ENCODE measurements around the gene CLEC16A.

Gene CLEC16A

GRCh38 chr16:11201498-11202259 is 257.3 kb downstream of the CLEC16A start:
- Histone ChIP-seq H3K9ac (ENCODE audit: low read depth, low read length) (no peak overlapping the region), H3K4me2 (ENCODE audit: insufficient read depth, low read length) (no peak overlapping the region), H3K9me3 (ENCODE audit: insufficient read depth, low read length, severe bottlenecking) (no peaks in the 10 kb centered on the region), H3K4me3 (ENCODE audit: low read depth in 1 of 2, low read length in 2 of 2) (no peak overlapping the region), H3K27ac (ENCODE audit: low read length) (no peak overlapping the region; the same call in 1 of the 2 replicates), H3K36me3 (ENCODE audit: insufficient read depth, low read length) (no peaks in the 10 kb centered on the region), H2AFZ (ENCODE audit: low read depth, low read length) (no peak overlapping the region), H3K4me1 (ENCODE audit: insufficient read depth, low read length) (peaks cover 6% of the 10 kb centered on the region; the same call in 1 of the 2 replicates), H3K27me3 (ENCODE audit: insufficient read depth, low read length, poor library complexity) (no peaks in the 10 kb centered on the region), H4K20me1 (ENCODE audit: insufficient read depth, low read length) (no peaks in the 10 kb centered on the region), H3K79me2 (ENCODE audit: insufficient read depth, low read length) (no peaks in the 10 kb centered on the region)
- no peak for TF ChIP-seq EZH2 (IDR thresholded peaks at IDR 0.05; ENCODE audit: borderline replicate concordance, low read depth, low read length, severe bottlenecking)
- TF ChIP-seq, protein P1, sequence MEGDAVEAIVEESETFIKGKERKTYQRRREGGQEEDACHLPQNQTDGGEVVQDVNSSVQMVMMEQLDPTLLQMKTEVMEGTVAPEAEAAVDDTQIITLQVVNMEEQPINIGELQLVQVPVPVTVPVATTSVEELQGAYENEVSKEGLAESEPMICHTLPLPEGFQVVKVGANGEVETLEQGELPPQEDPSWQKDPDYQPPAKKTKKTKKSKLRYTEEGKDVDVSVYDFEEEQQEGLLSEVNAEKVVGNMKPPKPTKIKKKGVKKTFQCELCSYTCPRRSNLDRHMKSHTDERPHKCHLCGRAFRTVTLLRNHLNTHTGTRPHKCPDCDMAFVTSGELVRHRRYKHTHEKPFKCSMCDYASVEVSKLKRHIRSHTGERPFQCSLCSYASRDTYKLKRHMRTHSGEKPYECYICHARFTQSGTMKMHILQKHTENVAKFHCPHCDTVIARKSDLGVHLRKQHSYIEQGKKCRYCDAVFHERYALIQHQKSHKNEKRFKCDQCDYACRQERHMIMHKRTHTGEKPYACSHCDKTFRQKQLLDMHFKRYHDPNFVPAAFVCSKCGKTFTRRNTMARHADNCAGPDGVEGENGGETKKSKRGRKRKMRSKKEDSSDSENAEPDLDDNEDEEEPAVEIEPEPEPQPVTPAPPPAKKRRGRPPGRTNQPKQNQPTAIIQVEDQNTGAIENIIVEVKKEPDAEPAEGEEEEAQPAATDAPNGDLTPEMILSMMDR (IDR thresholded peaks at IDR 0.05; ENCODE audit: borderline replicate concordance, extremely low read depth, low read length, poor library complexity, severe bottlenecking): no peak
- ATAC-seq (ENCODE audit: insufficient read depth, low read depth) (no peak), DNase-seq (no peak)

GRCh38 chr16:11202260-11203091 is 258.1 kb downstream of the CLEC16A start:
- Histone ChIP-seq H3K36me3 (ENCODE audit: insufficient read depth, low read length) (no peaks in the 10 kb centered on the region), H3K4me3 (ENCODE audit: low read depth in 1 of 2, low read length in 2 of 2) (no peak overlapping the region), H3K79me2 (ENCODE audit: insufficient read depth, low read length) (no peaks in the 10 kb centered on the region), H3K9me3 (ENCODE audit: insufficient read depth, low read length, severe bottlenecking) (peaks cover 1% of the 10 kb centered on the region), H3K27me3 (ENCODE audit: insufficient read depth, low read length, poor library complexity) (no peaks in the 10 kb centered on the region), H3K4me1 (ENCODE audit: insufficient read depth, low read length) (peaks cover 6% of the 10 kb centered on the region; the same call in 1 of the 2 replicates), H2AFZ (ENCODE audit: low read depth, low read length) (no peak overlapping the region), H3K4me2 (ENCODE audit: insufficient read depth, low read length) (no peak overlapping the region), H3K9ac (ENCODE audit: low read depth, low read length) (no peak overlapping the region), H3K27ac (ENCODE audit: low read length) (no peak overlapping the region; the same call in 1 of the 2 replicates), H4K20me1 (ENCODE audit: insufficient read depth, low read length) (no peaks in the 10 kb centered on the region)
- ATAC-seq (ENCODE audit: insufficient read depth, low read depth) (no peak), DNase-seq (no peak)
- TF ChIP-seq, protein P1 (IDR thresholded peaks at IDR 0.05; ENCODE audit: borderline replicate concordance, extremely low read depth, low read length, poor library complexity, severe bottlenecking): no peak
- no peak for TF ChIP-seq EZH2 (IDR thresholded peaks at IDR 0.05; ENCODE audit: borderline replicate concordance, low read depth, low read length, severe bottlenecking)

DNA sequence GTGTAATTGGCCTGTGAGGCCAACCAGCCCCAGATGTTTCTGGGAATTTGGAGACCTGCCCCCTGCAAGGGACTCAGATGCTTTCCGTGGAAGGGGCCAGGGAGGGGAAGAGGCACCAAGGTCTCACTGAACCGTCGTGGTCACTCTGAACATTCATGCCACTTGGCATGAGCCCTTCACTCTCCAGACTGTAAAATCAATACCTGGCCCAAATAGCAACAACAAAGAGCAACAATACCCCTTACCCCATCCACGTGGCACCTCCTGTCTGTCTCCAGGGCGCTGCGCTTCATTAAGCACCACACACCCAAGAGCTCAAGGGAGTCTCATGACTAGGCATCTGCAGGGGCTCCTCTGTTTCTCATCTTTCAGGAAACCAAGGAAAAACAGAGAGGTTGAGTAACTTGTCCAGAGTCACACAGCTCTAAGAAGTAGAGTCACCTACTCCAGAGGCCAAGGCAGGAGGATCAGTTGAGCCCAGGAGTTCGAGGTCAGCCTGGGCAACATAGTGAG is 258.8 kb downstream of the CLEC16A start:
- Histone ChIP-seq H3K27me3 (ENCODE audit: insufficient read depth, low read length, poor library complexity) (no peaks in the 10 kb centered on the region), H3K4me3 (ENCODE audit: low read depth in 1 of 2, low read length in 2 of 2) (no peak overlapping the region), H2AFZ (ENCODE audit: low read depth, low read length) (no peak overlapping the region), H3K9ac (ENCODE audit: low read depth, low read length) (no peak overlapping the region), H3K36me3 (ENCODE audit: insufficient read depth, low read length) (no peaks in the 10 kb centered on the region), H3K4me1 (ENCODE audit: insufficient read depth, low read length) (peaks cover 6% of the 10 kb centered on the region; the same call in 1 of the 2 replicates), H4K20me1 (ENCODE audit: insufficient read depth, low read length) (no peaks in the 10 kb centered on the region), H3K79me2 (ENCODE audit: insufficient read depth, low read length) (no peaks in the 10 kb centered on the region), H3K9me3 (ENCODE audit: insufficient read depth, low read length, severe bottlenecking) (peaks cover 5% of the 10 kb centered on the region), H3K27ac (ENCODE audit: low read length) (no peak overlapping the region), H3K4me2 (ENCODE audit: insufficient read depth, low read length) (no peak overlapping the region)
- ATAC-seq (ENCODE audit: insufficient read depth, low read depth) (no peak), DNase-seq (no peak)
- TF ChIP-seq, protein P1 (IDR thresholded peaks at IDR 0.05; ENCODE audit: borderline replicate concordance, extremely low read depth, low read length, poor library complexity, severe bottlenecking): no peak
- TF ChIP-seq EZH2 (IDR thresholded peaks at IDR 0.05; ENCODE audit: borderline replicate concordance, low read depth, low read length, severe bottlenecking): no peak
